Neural progenitor cell (in vitro differentiated cells): ENCODE measurements around the gene NMUR1.

ENCODE experiments used
- CTCF ChIP-seq: fragments of 200-600 bp; sonication (generic); IDR thresholded peaks from 2 replicates; pipeline ENCODE4 v1.5.1; 2017; ENCODE audit warnings: antibody characterized with exemption, mild to moderate bottlenecking
- EZH2 ChIP-seq: fragments of 200-600 bp; sonication (generic); IDR thresholded peaks from 2 replicates; pipeline ENCODE4 v1.6.1; 2017; ENCODE audit warnings: antibody characterized with exemption, mild to moderate bottlenecking, moderate library complexity

- TF ChIP-seq CTCF (no peak), EZH2 (no peak)
Measured at GRCh38 chr2:231554327-231554726, 24.1 kb upstream of the NMUR1 start.
